ENCODE results near the gene TBCB.

TBCB gene

GRCh38 chr19:36136964-36137686 is 21.9 kb downstream of the TBCB start:
- no peak for DNase-seq (ENCODE audit: low spot score)

DNA sequence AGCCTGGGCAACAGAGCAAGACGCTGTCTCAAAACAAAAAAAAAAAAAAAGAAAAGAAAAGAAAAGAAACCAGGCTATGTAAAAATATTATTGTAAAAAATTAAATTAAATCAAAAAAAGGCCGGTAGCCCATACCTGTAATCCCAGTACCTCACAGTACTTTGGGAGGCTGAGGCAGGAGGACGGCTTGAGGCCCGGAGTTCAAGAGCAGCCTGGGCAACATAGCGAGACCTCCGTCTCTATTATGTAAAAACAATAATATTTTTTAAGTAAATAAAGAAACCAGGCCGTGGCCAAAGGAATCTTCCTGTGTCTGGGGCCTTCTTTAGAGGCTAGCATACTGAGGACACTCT is 23.8 kb downstream of the TBCB start:
- DNase-seq (ENCODE audit: low spot score): no peak

- peak; percentile 91 for DNase-seq (ENCODE audit: low spot score)
These were observed 24.4 kb downstream of the TBCB start, which contains the start of gene CAPNS1 for GRCh38 chr19:36139473-36140303. Gene CAPNS1, plus strand, starts transcription at chr19:36140066. Its CDS starts 946 bp downstream, at chr19:36141012.

DNA sequence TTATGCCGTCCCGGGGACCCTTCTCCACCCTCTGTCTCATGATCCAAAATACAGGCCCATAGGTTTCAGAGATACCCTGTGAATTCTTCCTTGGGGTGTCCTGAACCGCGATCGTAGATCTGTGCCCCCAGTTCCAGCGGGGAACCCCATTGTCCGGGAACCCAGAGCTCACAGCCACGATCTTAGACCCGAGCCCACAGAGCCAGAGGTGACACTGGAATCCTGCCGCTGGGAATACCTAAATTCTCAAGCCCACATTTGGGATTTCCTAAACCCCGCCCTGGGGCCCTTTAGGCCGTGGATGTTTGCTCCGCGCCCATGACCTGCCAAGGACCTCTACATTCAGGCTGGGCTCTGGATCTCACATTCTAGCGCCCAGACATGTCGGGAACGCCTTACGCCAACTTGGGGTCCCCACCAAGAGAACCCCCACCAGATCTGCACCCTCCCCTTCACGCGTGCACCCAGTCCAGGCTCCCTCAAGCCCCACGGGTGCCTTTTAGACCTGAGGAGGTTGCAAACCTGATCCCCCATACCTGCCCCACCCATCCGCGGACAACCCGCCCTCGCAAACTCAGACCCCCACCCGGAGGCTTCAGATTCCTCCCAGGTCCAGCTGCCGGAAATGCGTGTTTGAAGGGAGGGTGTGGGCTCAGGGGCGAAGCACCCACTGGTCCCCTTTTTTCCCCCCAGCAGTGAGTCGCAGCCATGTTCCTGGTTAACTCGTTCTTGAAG is 25.2 kb downstream of the TBCB start:
- peak; percentile 39 for DNase-seq (ENCODE audit: low spot score)

- peak; percentile 85 for DNase-seq (ENCODE audit: low spot score)
These were observed 26.0 kb downstream of the TBCB start for GRCh38 chr19:36141039-36141927.

- DNase-seq (ENCODE audit: low spot score): no peak
These were observed 26.8 kb downstream of the TBCB start for GRCh38 chr19:36142046-36142445.

DNA sequence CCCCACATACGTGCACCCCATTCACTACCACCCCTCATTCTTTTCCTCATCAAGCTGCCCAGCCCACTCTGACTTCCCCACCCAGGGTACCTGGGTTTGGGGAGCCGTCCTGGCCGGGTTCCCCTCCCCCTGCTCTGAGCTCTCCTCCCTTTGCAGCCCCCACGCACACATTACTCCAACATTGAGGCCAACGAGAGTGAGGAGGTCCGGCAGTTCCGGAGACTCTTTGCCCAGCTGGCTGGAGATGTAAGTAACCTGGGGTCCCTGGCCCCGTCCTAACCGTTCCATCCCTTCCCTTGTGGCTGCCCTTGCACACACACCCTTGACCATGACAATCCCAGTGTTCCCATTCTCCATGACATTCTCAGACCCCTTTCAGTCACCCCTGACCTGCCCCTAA is 27.2 kb downstream of the TBCB start:
- no peak for DNase-seq (ENCODE audit: low spot score)

GRCh38 chr19:36144624-36145023 is 29.4 kb downstream of the TBCB start:
- DNase-seq (ENCODE audit: low spot score): no peak

GRCh38 chr19:36149673-36150406 is 34.6 kb downstream of the TBCB start:
- no peak for DNase-seq (ENCODE audit: low spot score)

GRCh38 chr19:36150586-36150985 is 35.3 kb downstream of the TBCB start:
- DNase-seq (ENCODE audit: low spot score): no peak

GRCh38 chr19:36151144-36152018 is 36.1 kb downstream of the TBCB start:
- DNase-seq (ENCODE audit: low spot score): no peak

DNA sequence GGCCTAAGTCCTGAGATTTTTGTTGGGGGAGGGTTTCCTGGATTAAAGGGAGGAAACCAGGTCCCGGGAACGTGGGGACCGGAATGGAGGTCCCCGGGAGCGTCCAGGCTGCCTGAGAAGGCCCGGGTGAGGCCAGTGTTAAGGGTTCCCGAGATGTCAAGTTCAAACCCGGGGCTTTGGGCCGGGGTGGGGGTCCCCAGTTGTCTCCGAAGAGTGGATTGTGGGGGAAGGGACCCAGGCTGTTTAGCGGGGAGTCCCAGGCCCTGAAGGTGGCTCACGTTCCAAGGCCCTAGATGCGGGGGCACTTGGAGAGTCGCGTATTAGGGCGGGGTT is 36.7 kb downstream of the TBCB start:
- no peak for DNase-seq (ENCODE audit: low spot score)

DNA sequence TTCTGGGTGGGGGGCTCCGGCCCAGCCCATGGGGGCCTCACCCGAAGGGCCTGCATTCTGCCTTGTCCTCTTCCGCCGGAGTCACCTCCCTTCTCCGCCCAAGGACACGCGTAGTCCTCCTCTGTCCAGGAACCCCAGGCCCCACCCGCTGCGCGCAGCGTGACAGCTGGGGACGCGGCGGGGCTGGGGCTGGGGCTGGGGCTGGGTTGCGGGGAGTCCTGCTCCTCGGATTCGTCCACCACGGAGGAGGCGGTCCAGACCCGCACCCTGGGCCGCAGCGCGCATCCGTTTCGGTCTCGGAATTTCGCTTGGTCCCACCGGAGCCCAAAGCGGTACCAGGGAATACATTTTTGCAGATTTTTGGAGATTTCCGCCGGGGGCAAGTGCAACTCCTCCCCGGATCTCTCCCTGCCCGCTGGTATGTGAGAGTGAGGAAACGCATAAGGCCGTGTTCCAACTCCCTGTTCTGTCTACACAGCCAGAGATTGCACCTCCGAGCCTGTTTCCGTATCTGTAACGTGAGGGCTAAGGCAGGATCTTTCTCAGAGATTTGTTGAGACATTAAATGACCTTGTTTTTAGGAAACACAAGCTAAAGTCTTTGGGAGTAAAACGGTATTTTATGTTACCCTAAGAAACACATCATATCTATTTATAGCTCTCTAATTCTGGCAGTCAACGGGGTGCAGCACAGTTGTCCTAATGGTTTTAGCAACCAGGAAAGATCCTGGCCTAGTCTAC is 37.3 kb downstream of the TBCB start, which contains the start of gene COX7A1:
Gene COX7A1, minus strand, starts transcription at position 96 of the 740 bp plus-strand sequence. Its CDS starts 40 bp downstream, at position 56.
- DNase-seq (ENCODE audit: low spot score): no peak

- DNase-seq (ENCODE audit: low spot score): no peak
These were observed 37.9 kb downstream of the TBCB start for GRCh38 chr19:36153126-36153525.

DNA sequence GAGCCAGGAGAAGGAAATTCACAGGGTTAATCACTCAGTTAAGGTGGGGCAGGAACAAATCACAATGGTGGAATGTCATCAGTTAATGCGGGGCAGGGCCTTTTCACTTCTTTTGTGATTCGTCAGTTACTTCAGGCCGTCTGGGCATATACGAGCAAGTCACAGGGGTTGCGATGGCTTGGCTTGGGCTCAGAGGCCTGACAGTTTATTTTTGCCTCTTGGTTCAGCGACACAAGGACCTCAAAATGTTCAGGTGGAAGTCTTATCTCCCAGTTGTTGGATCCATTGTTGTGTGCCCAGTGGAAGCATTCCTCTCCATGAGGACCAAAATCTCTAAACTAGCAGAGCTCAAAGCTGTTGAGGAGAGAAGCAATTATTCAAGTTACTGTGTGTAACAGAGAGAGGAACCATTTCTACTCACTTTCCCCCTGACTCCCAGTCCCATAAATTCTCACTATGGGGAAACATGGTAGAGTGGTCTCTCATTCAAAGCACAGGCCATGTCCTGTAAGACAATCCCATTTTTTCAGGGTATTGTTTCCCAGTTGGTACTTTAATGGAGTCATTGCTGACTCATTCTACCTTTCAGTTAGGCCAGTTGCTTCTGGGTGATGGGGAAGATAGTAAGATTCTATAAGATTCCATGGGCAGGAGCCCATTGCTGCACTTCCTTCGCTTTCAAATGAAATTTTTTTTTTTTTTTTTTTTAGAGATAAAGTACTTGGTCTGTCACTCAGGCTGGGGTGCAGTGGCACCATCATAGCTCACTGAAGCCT is 45.7 kb downstream of the TBCB start:
- no peak for DNase-seq (ENCODE audit: low spot score)

DNA sequence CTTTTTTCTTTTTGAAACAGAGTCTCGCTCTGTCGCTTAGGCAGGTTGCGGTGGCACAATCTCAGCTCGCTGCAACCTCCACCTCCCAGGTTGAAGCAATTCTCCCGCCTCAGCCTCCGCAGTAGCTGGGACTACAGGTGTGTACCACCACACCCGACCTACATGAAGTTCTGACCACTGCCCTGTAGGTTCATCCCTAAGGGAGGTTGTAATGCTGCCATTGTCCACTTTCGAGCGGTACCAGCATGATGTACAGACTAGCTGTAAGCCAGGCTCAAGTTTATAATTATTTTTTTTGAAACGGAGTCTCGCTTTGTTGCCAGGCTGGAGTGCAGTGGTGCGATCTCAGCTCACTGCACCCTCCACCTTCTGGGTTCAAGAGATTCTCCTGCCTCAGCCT is 48.5 kb downstream of the TBCB start:
- DNase-seq (ENCODE audit: low spot score): no peak

GRCh38 chr19:36169084-36169760 is 54.0 kb downstream of the TBCB start:
- DNase-seq (ENCODE audit: low spot score): no peak

DNA sequence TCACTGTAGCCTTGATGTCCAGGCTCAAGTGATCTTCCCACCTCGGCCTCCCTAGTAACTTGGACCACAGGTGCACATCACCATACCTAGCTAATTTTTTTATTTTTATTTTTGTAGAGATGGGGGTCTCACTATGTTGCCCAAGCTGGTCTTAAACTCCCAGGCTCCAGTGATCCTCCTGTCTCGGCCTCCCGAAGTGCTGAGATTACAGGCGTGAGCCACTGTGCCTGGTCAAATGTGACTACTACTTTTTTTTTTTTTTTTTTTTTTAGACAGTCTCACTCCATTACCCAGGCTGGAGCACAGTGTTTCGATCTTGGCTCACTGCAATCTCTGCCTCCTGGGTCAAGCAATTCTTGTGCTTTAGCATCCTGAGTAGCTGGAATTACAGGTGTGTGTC is 57.6 kb downstream of the TBCB start:
- DNase-seq (ENCODE audit: low spot score): no peak

Data from CD4-positive, alpha-beta T cell treated with Interleukin-6 at 100 ng/mL for 8 hours (primary cell).